Suprapubic skin (tissue), 3 donors: ENCODE data around the gene SPSB3.

Source experiments
- EP300 ChIP-seq: sonication (generic); formaldehyde crosslinking; IDR thresholded peaks from one replicate; pipeline ENCODE4 v1.6.1; 2017; ENCODE audit warnings: antibody characterized with exemption
- POLR2A ChIP-seq, 2 donors: fragments of 450-650 bp; IDR thresholded peaks; one replicate each; pipeline ENCODE4 v1.6.1; 2017; ENCODE audit warnings: antibody characterized with exemption in 2 of 2, mild to moderate bottlenecking in 2 of 2, moderate library complexity in 2 of 2
- TF ChIP-seq, protein P1 (sequence below), 2 donors: fragments of 200-600 bp in 1 of 2; fragments of 450-650 bp in 1 of 2; sonication (generic) in 1 of 2; IDR thresholded peaks; one replicate each; pipeline ENCODE4 v1.5.1; 2016 to 2019; ENCODE audit warnings: antibody characterized with exemption in 2 of 2, mild to moderate bottlenecking in 1 of 2, moderate library complexity in 1 of 2

DNA sequence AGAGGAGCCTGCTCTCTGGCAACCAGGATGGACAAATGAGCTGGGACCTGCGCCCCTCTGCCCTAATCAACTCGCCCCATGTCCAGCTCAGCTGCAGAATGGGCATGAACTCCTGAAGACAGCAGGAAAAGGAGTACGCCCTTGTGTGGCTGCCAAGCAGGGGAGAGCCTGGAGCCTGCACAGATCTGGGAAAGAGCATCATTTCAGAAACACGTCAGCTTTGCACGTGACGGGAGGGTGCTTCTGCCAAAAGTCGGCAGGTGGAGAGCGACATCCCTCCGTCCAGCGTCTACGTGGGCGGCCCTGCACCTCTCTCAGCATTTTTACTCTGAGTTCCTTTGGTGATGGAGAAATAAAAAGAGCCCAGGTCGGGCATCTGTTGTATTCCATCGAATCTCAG, 29.5 kb downstream of the SPSB3 start:
- TF ChIP-seq EP300 (no peak), POLR2A (IDR thresholded peaks at IDR 0.05) (no peak)
- TF ChIP-seq, protein P1, sequence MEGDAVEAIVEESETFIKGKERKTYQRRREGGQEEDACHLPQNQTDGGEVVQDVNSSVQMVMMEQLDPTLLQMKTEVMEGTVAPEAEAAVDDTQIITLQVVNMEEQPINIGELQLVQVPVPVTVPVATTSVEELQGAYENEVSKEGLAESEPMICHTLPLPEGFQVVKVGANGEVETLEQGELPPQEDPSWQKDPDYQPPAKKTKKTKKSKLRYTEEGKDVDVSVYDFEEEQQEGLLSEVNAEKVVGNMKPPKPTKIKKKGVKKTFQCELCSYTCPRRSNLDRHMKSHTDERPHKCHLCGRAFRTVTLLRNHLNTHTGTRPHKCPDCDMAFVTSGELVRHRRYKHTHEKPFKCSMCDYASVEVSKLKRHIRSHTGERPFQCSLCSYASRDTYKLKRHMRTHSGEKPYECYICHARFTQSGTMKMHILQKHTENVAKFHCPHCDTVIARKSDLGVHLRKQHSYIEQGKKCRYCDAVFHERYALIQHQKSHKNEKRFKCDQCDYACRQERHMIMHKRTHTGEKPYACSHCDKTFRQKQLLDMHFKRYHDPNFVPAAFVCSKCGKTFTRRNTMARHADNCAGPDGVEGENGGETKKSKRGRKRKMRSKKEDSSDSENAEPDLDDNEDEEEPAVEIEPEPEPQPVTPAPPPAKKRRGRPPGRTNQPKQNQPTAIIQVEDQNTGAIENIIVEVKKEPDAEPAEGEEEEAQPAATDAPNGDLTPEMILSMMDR (IDR thresholded peaks at IDR 0.05): no peak
